H1 (cell line): ENCODE measurements around the gene R3HDM2. TPM values are rescaled to one million over a fixed set of nuclear protein-coding genes. Genes with fewer than 3 reads are reported as not detected.
"Not testable (repeated sequence)": the region's sequence is repeated elsewhere in the genome, so short reads cannot be mapped to it uniquely, and the experiment has no call there.

Experiments used
- CTCF ChIA-PET: fragments of 300-600 bp; sonication (Branson Sonifier 250); formaldehyde crosslinking; loops from one replicate; lab custom pipeline; 2021; ENCODE audit not compliant: partially characterized antibody; lab: Charles Lee
- POLR2A ChIA-PET: fragments of 300-600 bp; sonication (Branson Sonifier 250); formaldehyde crosslinking; loops from one replicate; lab custom pipeline; 2021; ENCODE audit warnings: inconsistent platforms; ENCODE audit not compliant: partially characterized antibody; lab: Charles Lee
- DNase-seq, 2 experiments: peaks; one replicate each; pipeline versions ENCODE4 v3.0.0 to v3.0.0-alpha.2; 2010 to 2022; ENCODE audit warnings: low spot score in 2 of 2, low read depth in 1 of 2, mixed read lengths in 1 of 2
- FAIRE-seq: peaks from 2 replicates; lab custom pipeline; 2011; peaks lifted over from hg19 to GRCh38; lab: Jason Lieb, UNC
- H2AFZ ChIP-seq: 2 replicates; pipeline ENCODE4 v1.8.1; 2012; ENCODE audit warnings: low read length, inconsistent platforms
- H2AK5ac ChIP-seq: 2 replicates; pipeline ENCODE4 v1.6.1; 2013; ENCODE audit warnings: low read depth, low read length
- H2BK120ac ChIP-seq: replicated peaks from 2 replicates; pipeline ENCODE3; 2013; ENCODE audit warnings: low read depth, low read length, inconsistent platforms
- H2BK12ac ChIP-seq: 2 replicates; pipeline ENCODE4 v1.6.1; 2013; ENCODE audit warnings: low read depth, low read length
- H2BK15ac ChIP-seq: 2 replicates; pipeline ENCODE4 v1.6.1; 2013; ENCODE audit warnings: low read length
- H2BK20ac ChIP-seq: 2 replicates; pipeline ENCODE4 v1.6.1; 2013; ENCODE audit warnings: low read length
- H2BK5ac ChIP-seq: 2 replicates; pipeline ENCODE4 v1.6.1; 2013; ENCODE audit warnings: low read depth, low read length
- H3K14ac ChIP-seq: 2 replicates; pipeline ENCODE4 v1.6.1; 2013; ENCODE audit warnings: inconsistent platforms; ENCODE audit not compliant: insufficient read length
- H3K18ac ChIP-seq: 2 replicates; pipeline ENCODE4 v1.6.1; 2013; ENCODE audit warnings: low read length; ENCODE audit errors: extremely low read depth
- H3K23ac ChIP-seq: 2 replicates; pipeline ENCODE4 v1.6.1; 2013; ENCODE audit warnings: inconsistent platforms; ENCODE audit not compliant: insufficient read length
- H3K23me2 ChIP-seq: 2 replicates; pipeline ENCODE4 v1.6.1; 2013; ENCODE audit warnings: low read depth, low read length
- H3K27ac ChIP-seq: 2 replicates; pipeline ENCODE4 v1.6.1; 2011; ENCODE audit warnings: low read depth, low read length, inconsistent platforms
- H3K27me3 ChIP-seq, 4 experiments: replicated peaks in 1 of 4; 1 replicate in 1 of 4; 2 replicates in 3 of 4; pipeline versions ENCODE4 v1.6.1 to v1.8.1; 2011 to 2013; ENCODE audit warnings: low read length in 3 of 4, mild to moderate bottlenecking in 3 of 4, inconsistent platforms in 2 of 4, mixed read lengths in 2 of 4, moderate library complexity in 1 of 4; ENCODE audit not compliant: control insufficient read depth in 3 of 4, insufficient read depth in 3 of 4; ENCODE audit errors: extremely low read depth in 1 of 4
- H3K36me3 ChIP-seq, 4 experiments: 2 replicates each; pipeline versions ENCODE4 v1.6.1 to v1.8.1; 2011 to 2013; ENCODE audit warnings: mild to moderate bottlenecking in 4 of 4, low read length in 3 of 4, moderate library complexity in 2 of 4, control low read depth in 1 of 4, inconsistent platforms in 1 of 4; ENCODE audit not compliant: insufficient read depth in 4 of 4, control insufficient read depth in 2 of 4
- H3K4ac ChIP-seq: replicated peaks from 2 replicates; pipeline ENCODE3; 2013; ENCODE audit warnings: low read length, low read depth, mixed read lengths, inconsistent platforms; ENCODE audit not compliant: insufficient read length
- H3K4me1 ChIP-seq, 4 experiments: replicated peaks in 1 of 4; 1 replicate in 1 of 4; 2 replicates in 3 of 4; pipeline versions ENCODE4 v1.6.1 to v1.8.1; 2011 to 2013; ENCODE audit warnings: low read length in 3 of 4, inconsistent platforms in 2 of 4, mixed read lengths in 1 of 4; ENCODE audit not compliant: insufficient read depth in 4 of 4, control insufficient read depth in 3 of 4
- H3K4me2 ChIP-seq, 2 experiments: 2 replicates each; pipeline versions ENCODE4 v1.6.1 to v1.8.1; 2011 to 2013; ENCODE audit warnings: low read depth in 2 of 2, low read length in 2 of 2, control low read depth in 1 of 2, inconsistent platforms in 1 of 2, mild to moderate bottlenecking in 1 of 2; ENCODE audit not compliant: insufficient read depth in 1 of 2
- H3K4me3 ChIP-seq, 4 experiments: fragments of 200-600, 300-600 bp in 1 of 4; sonication (generic), shearing (Covaris generic), sonication (Bioruptor Twin) in 1 of 4; 2 replicates each; pipeline versions ENCODE4 v1.5.1 to v1.8.1; 2011 to 2016; ENCODE audit warnings: low read length in 4 of 4, low read depth in 3 of 4, control low read depth in 2 of 4, inconsistent platforms in 2 of 4, mild to moderate bottlenecking in 2 of 4, mixed read lengths in 1 of 4, moderate library complexity in 1 of 4; ENCODE audit not compliant: insufficient read depth in 2 of 4; ENCODE audit errors: extremely low read depth in 1 of 4
- H3K56ac ChIP-seq: replicated peaks from 2 replicates; pipeline ENCODE3; 2013; ENCODE audit warnings: low read depth, mild to moderate bottlenecking, mixed read lengths, low read length, inconsistent platforms; ENCODE audit not compliant: insufficient read length
- H3K79me1 ChIP-seq: 2 replicates; pipeline ENCODE4 v1.6.1; 2013; ENCODE audit warnings: low read depth, low read length, control low read depth
- H3K79me2 ChIP-seq, 2 experiments: 2 replicates each; pipeline versions ENCODE4 v1.6.1 to v1.8.1; 2012 to 2013; ENCODE audit warnings: low read length in 2 of 2, mild to moderate bottlenecking in 2 of 2, inconsistent platforms in 1 of 2; ENCODE audit not compliant: insufficient read depth in 2 of 2, control insufficient read depth in 1 of 2
- H3K9ac ChIP-seq, 4 experiments: replicated peaks in 1 of 4; 1 replicate in 1 of 4; 2 replicates in 3 of 4; pipeline versions ENCODE4 v1.6.1 to v1.8.1; 2011 to 2013; ENCODE audit warnings: low read depth in 3 of 4, low read length in 3 of 4, control low read depth in 2 of 4, mild to moderate bottlenecking in 2 of 4, moderate library complexity in 2 of 4, inconsistent platforms in 1 of 4; ENCODE audit errors: extremely low read depth in 1 of 4
- H3K9me3 ChIP-seq, 2 experiments: 2 replicates each; pipeline versions ENCODE4 v1.6.1 to v1.8.1; 2012 to 2013; ENCODE audit warnings: mild to moderate bottlenecking in 2 of 2, moderate library complexity in 2 of 2, control low read depth in 1 of 2, inconsistent platforms in 1 of 2, low read depth in 1 of 2, low read length in 1 of 2, mixed read lengths in 1 of 2; ENCODE audit not compliant: insufficient read depth in 2 of 2
- H4K20me1 ChIP-seq, 2 experiments: replicated peaks in 1 of 2; 2 replicates each; pipeline versions ENCODE3 to v1.8.1; 2011 to 2013; ENCODE audit warnings: inconsistent platforms in 2 of 2, low read length in 2 of 2, mild to moderate bottlenecking in 1 of 2; ENCODE audit not compliant: insufficient read depth in 2 of 2, control insufficient read depth in 1 of 2
- H4K5ac ChIP-seq: 2 replicates; pipeline ENCODE4 v1.6.1; 2013; ENCODE audit warnings: low read length, low read depth, mixed read lengths, inconsistent platforms; ENCODE audit not compliant: insufficient read length
- H4K8ac ChIP-seq: 2 replicates; pipeline ENCODE4 v1.8.0; 2013; ENCODE audit warnings: mild to moderate bottlenecking, moderate library complexity, low read length, inconsistent platforms; ENCODE audit not compliant: insufficient read depth; ENCODE audit errors: extremely low read depth
- H4K91ac ChIP-seq: replicated peaks from 2 replicates; pipeline ENCODE3; 2013; ENCODE audit warnings: low read length, mixed read lengths, inconsistent platforms; ENCODE audit not compliant: insufficient read length
- WGBS, 2 experiments: shearing (Covaris generic) in 1 of 2; methylation state at CpG; one replicate each; pipeline versions ENCODE4 v1.1.6 to v1.1.7; 2013 to 2015; ENCODE audit warnings: low lambda C conversion rate in 2 of 2, mixed read lengths in 2 of 2, inconsistent platforms in 1 of 2, low coverage in 1 of 2, missing lambda C conversion rate in 1 of 2; ENCODE audit not compliant: insufficient replicate concordance in 2 of 2, insufficient coverage in 1 of 2, insufficient read length in 1 of 2; ENCODE audit errors: extremely low coverage in 1 of 2, missing lambda C conversion rate in 1 of 2; 5-methylcytosine and 5-hydroxymethylcytosine counted together
- polyA plus RNA-seq, 7 experiments: library from polyadenylated mRNA; depleted of rRNA in 3 of 7; stranded (reverse) in 5 of 7; unstranded in 2 of 7; fragments of >200 nt in 5 of 7; fragments of 200-250 nt in 2 of 7; gene quantifications; 1 replicate in 5 of 7; 2 replicates in 1 of 7; 4 replicates in 1 of 7; pipeline versions ENCODE4 v1.2.1 to v1.2.3, GENCODE V29; 2011 to 2013; ENCODE audit warnings: missing spikeins in 2 of 7, mixed read lengths in 2 of 7
- total RNA-seq: library from RNA; stranded (reverse); fragmentation: NEBNext Ultra II Directional; extraction: Animal tissue kit (Norgen Biotek cat#: 25700); gene quantifications from 2 replicates; pipeline ENCODE4 v1.2.1, GENCODE V29; 2021

R3HDM2 gene
- total and polyA plus RNA-seq, 2 of the 8 experiments (the other 6 are each of a cell fraction or from before 2014, with no cell fraction given): 25.6 to 27.0 TPM

DNA sequence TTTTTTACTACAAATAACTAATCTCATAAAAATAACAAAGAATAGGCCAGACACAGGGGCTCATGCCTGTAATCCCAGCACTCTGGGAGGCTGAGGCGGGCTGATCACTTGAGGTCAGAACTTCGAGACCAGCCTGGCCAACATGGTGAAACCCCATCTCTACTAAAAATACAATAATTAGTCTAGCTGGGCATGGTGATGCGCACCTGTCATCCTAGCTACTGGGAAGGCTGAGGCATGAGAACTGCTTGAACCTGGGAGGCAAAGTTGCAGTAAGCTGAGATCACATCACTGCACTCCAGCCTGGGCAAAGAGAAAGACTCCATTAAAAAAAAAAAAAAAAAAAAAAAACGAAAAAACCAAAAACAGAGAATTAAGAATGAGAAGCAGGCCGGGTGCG lies 16.7 kb downstream of the R3HDM2 start:
- not testable (repeated sequence) for H3K9ac ChIP-seq, H2AK5ac ChIP-seq, H3K79me2 ChIP-seq, H3K4ac ChIP-seq, H3K18ac ChIP-seq, H3K4me1 ChIP-seq, H2BK15ac ChIP-seq, H2AFZ ChIP-seq, H2BK12ac ChIP-seq, H3K56ac ChIP-seq, H4K20me1 ChIP-seq, H3K27ac ChIP-seq, H3K9me3 ChIP-seq, FAIRE-seq, H2BK120ac ChIP-seq, H3K14ac ChIP-seq, H2BK20ac ChIP-seq, H4K5ac ChIP-seq, H3K23me2 ChIP-seq, DNase-seq, H3K36me3 ChIP-seq, H3K79me1 ChIP-seq, H3K4me2 ChIP-seq, H2BK5ac ChIP-seq, H4K91ac ChIP-seq, H3K23ac ChIP-seq, H3K4me3 ChIP-seq, H3K27me3 ChIP-seq, H4K8ac ChIP-seq
- ChIA-PET CTCF (interaction anchor here (0.7 to 1.2 kb wide), 6 partner anchors 9 to 169 kb away, joined by 3 to 5 read pairs (median 4); partner anchors contain the start of gene INHBE), POLR2A (interaction anchor here (1.0 to 1.7 kb wide), 8 partner anchors 11 to 163 kb away, joined by 3 to 6 read pairs (median 4); partner anchors contain the start of genes INHBE and STAC3)
- WGBS, 2 experiments: 90% methylated on average over 5 of the region's 6 CpGs; no CpG with 5 or more reads in 1 of the 2 experiments
